C4-2B (cell line): Measurements from ENCODE around the gene IGF2R.

Source experiments
- CTCF ChIP-seq: fragments of 450-650 bp; conservative IDR thresholded peaks from 2 replicates; pipeline ENCODE4 v1.5.1; 2017; ENCODE audit warnings: mild to moderate bottlenecking
- ZFX ChIP-seq: fragments of 450-650 bp; IDR thresholded peaks from 2 replicates; pipeline ENCODE4 v1.6.1; 2017

- TF ChIP-seq CTCF (no peak), ZFX (no peak)
Measured at GRCh38 chr6:159995405-159995804, 26.5 kb downstream of the IGF2R start.
